H1 (cell line): ENCODE results near the gene FNDC3A. TPM values are rescaled to one million over a fixed set of nuclear protein-coding genes. Genes with fewer than 3 reads are reported as not detected.

Experiments used
- CTCF ChIA-PET: fragments of 300-600 bp; sonication (Branson Sonifier 250); formaldehyde crosslinking; loops from one replicate; lab custom pipeline; 2021; ENCODE audit not compliant: partially characterized antibody; lab: Charles Lee
- POLR2A ChIA-PET: fragments of 300-600 bp; sonication (Branson Sonifier 250); formaldehyde crosslinking; loops from one replicate; lab custom pipeline; 2021; ENCODE audit warnings: inconsistent platforms; ENCODE audit not compliant: partially characterized antibody; lab: Charles Lee
- DNase-seq, 2 experiments: peaks; one replicate each; pipeline versions ENCODE4 v3.0.0 to v3.0.0-alpha.2; 2010 to 2022; ENCODE audit warnings: low spot score in 2 of 2, low read depth in 1 of 2, mixed read lengths in 1 of 2
- FAIRE-seq: peaks from 2 replicates; lab custom pipeline; 2011; peaks lifted over from hg19 to GRCh38; lab: Jason Lieb, UNC
- H2AFZ ChIP-seq: 2 replicates; pipeline ENCODE4 v1.8.1; 2012; ENCODE audit warnings: low read length, inconsistent platforms
- H2AK5ac ChIP-seq: 2 replicates; pipeline ENCODE4 v1.6.1; 2013; ENCODE audit warnings: low read depth, low read length
- H2BK120ac ChIP-seq: replicated peaks from 2 replicates; pipeline ENCODE3; 2013; ENCODE audit warnings: low read depth, low read length, inconsistent platforms
- H2BK12ac ChIP-seq: 2 replicates; pipeline ENCODE4 v1.6.1; 2013; ENCODE audit warnings: low read depth, low read length
- H2BK15ac ChIP-seq: 2 replicates; pipeline ENCODE4 v1.6.1; 2013; ENCODE audit warnings: low read length
- H2BK20ac ChIP-seq: 2 replicates; pipeline ENCODE4 v1.6.1; 2013; ENCODE audit warnings: low read length
- H2BK5ac ChIP-seq: 2 replicates; pipeline ENCODE4 v1.6.1; 2013; ENCODE audit warnings: low read depth, low read length
- H3K14ac ChIP-seq: 2 replicates; pipeline ENCODE4 v1.6.1; 2013; ENCODE audit warnings: inconsistent platforms; ENCODE audit not compliant: insufficient read length
- H3K18ac ChIP-seq: 2 replicates; pipeline ENCODE4 v1.6.1; 2013; ENCODE audit warnings: low read length; ENCODE audit errors: extremely low read depth
- H3K23ac ChIP-seq: 2 replicates; pipeline ENCODE4 v1.6.1; 2013; ENCODE audit warnings: inconsistent platforms; ENCODE audit not compliant: insufficient read length
- H3K23me2 ChIP-seq: 2 replicates; pipeline ENCODE4 v1.6.1; 2013; ENCODE audit warnings: low read depth, low read length
- H3K27ac ChIP-seq: 2 replicates; pipeline ENCODE4 v1.6.1; 2011; ENCODE audit warnings: low read depth, low read length, inconsistent platforms
- H3K27me3 ChIP-seq, 4 experiments: replicated peaks in 1 of 4; 1 replicate in 1 of 4; 2 replicates in 3 of 4; pipeline versions ENCODE4 v1.6.1 to v1.8.1; 2011 to 2013; ENCODE audit warnings: low read length in 3 of 4, mild to moderate bottlenecking in 3 of 4, inconsistent platforms in 2 of 4, mixed read lengths in 2 of 4, moderate library complexity in 1 of 4; ENCODE audit not compliant: control insufficient read depth in 3 of 4, insufficient read depth in 3 of 4; ENCODE audit errors: extremely low read depth in 1 of 4
- H3K36me3 ChIP-seq, 4 experiments: 2 replicates each; pipeline versions ENCODE4 v1.6.1 to v1.8.1; 2011 to 2013; ENCODE audit warnings: mild to moderate bottlenecking in 4 of 4, low read length in 3 of 4, moderate library complexity in 2 of 4, control low read depth in 1 of 4, inconsistent platforms in 1 of 4; ENCODE audit not compliant: insufficient read depth in 4 of 4, control insufficient read depth in 2 of 4
- H3K4ac ChIP-seq: replicated peaks from 2 replicates; pipeline ENCODE3; 2013; ENCODE audit warnings: low read length, low read depth, mixed read lengths, inconsistent platforms; ENCODE audit not compliant: insufficient read length
- H3K4me1 ChIP-seq, 4 experiments: replicated peaks in 1 of 4; 1 replicate in 1 of 4; 2 replicates in 3 of 4; pipeline versions ENCODE4 v1.6.1 to v1.8.1; 2011 to 2013; ENCODE audit warnings: low read length in 3 of 4, inconsistent platforms in 2 of 4, mixed read lengths in 1 of 4; ENCODE audit not compliant: insufficient read depth in 4 of 4, control insufficient read depth in 3 of 4
- H3K4me2 ChIP-seq, 2 experiments: 2 replicates each; pipeline versions ENCODE4 v1.6.1 to v1.8.1; 2011 to 2013; ENCODE audit warnings: low read depth in 2 of 2, low read length in 2 of 2, control low read depth in 1 of 2, inconsistent platforms in 1 of 2, mild to moderate bottlenecking in 1 of 2; ENCODE audit not compliant: insufficient read depth in 1 of 2
- H3K4me3 ChIP-seq, 4 experiments: fragments of 200-600, 300-600 bp in 1 of 4; sonication (generic), shearing (Covaris generic), sonication (Bioruptor Twin) in 1 of 4; 2 replicates each; pipeline versions ENCODE4 v1.5.1 to v1.8.1; 2011 to 2016; ENCODE audit warnings: low read length in 4 of 4, low read depth in 3 of 4, control low read depth in 2 of 4, inconsistent platforms in 2 of 4, mild to moderate bottlenecking in 2 of 4, mixed read lengths in 1 of 4, moderate library complexity in 1 of 4; ENCODE audit not compliant: insufficient read depth in 2 of 4; ENCODE audit errors: extremely low read depth in 1 of 4
- H3K56ac ChIP-seq: replicated peaks from 2 replicates; pipeline ENCODE3; 2013; ENCODE audit warnings: low read depth, mild to moderate bottlenecking, mixed read lengths, low read length, inconsistent platforms; ENCODE audit not compliant: insufficient read length
- H3K79me1 ChIP-seq: 2 replicates; pipeline ENCODE4 v1.6.1; 2013; ENCODE audit warnings: low read depth, low read length, control low read depth
- H3K79me2 ChIP-seq, 2 experiments: 2 replicates each; pipeline versions ENCODE4 v1.6.1 to v1.8.1; 2012 to 2013; ENCODE audit warnings: low read length in 2 of 2, mild to moderate bottlenecking in 2 of 2, inconsistent platforms in 1 of 2; ENCODE audit not compliant: insufficient read depth in 2 of 2, control insufficient read depth in 1 of 2
- H3K9ac ChIP-seq, 4 experiments: replicated peaks in 1 of 4; 1 replicate in 1 of 4; 2 replicates in 3 of 4; pipeline versions ENCODE4 v1.6.1 to v1.8.1; 2011 to 2013; ENCODE audit warnings: low read depth in 3 of 4, low read length in 3 of 4, control low read depth in 2 of 4, mild to moderate bottlenecking in 2 of 4, moderate library complexity in 2 of 4, inconsistent platforms in 1 of 4; ENCODE audit errors: extremely low read depth in 1 of 4
- H3K9me3 ChIP-seq, 2 experiments: 2 replicates each; pipeline versions ENCODE4 v1.6.1 to v1.8.1; 2012 to 2013; ENCODE audit warnings: mild to moderate bottlenecking in 2 of 2, moderate library complexity in 2 of 2, control low read depth in 1 of 2, inconsistent platforms in 1 of 2, low read depth in 1 of 2, low read length in 1 of 2, mixed read lengths in 1 of 2; ENCODE audit not compliant: insufficient read depth in 2 of 2
- H4K20me1 ChIP-seq, 2 experiments: replicated peaks in 1 of 2; 2 replicates each; pipeline versions ENCODE3 to v1.8.1; 2011 to 2013; ENCODE audit warnings: inconsistent platforms in 2 of 2, low read length in 2 of 2, mild to moderate bottlenecking in 1 of 2; ENCODE audit not compliant: insufficient read depth in 2 of 2, control insufficient read depth in 1 of 2
- H4K5ac ChIP-seq: 2 replicates; pipeline ENCODE4 v1.6.1; 2013; ENCODE audit warnings: low read length, low read depth, mixed read lengths, inconsistent platforms; ENCODE audit not compliant: insufficient read length
- H4K8ac ChIP-seq: 2 replicates; pipeline ENCODE4 v1.8.0; 2013; ENCODE audit warnings: mild to moderate bottlenecking, moderate library complexity, low read length, inconsistent platforms; ENCODE audit not compliant: insufficient read depth; ENCODE audit errors: extremely low read depth
- H4K91ac ChIP-seq: replicated peaks from 2 replicates; pipeline ENCODE3; 2013; ENCODE audit warnings: low read length, mixed read lengths, inconsistent platforms; ENCODE audit not compliant: insufficient read length
- ASH2L ChIP-seq: fragments of 200-600, 300-600 bp; sonication (generic); IDR thresholded peaks from one replicate; pipeline ENCODE4 v1.7.1; 2017; ENCODE audit warnings: low read length
- BCL11A ChIP-seq, 2 experiments: IDR thresholded peaks; one replicate each; pipeline ENCODE4 v1.6.1; 2011; ENCODE audit warnings: low read depth in 2 of 2, low read length in 2 of 2, mild to moderate bottlenecking in 2 of 2
- EGR1 ChIP-seq: IDR thresholded peaks from 2 replicates; pipeline ENCODE4 v1.6.1; 2011; ENCODE audit warnings: low read depth, low read length, borderline replicate concordance
- EP300 ChIP-seq, 2 experiments: IDR thresholded peaks; 1 replicate in 1 of 2; 2 replicates in 1 of 2; pipeline ENCODE4 v1.6.1; 2011 to 2012; ENCODE audit warnings: low read depth in 2 of 2, low read length in 2 of 2, mild to moderate bottlenecking in 2 of 2, borderline replicate concordance in 1 of 2, inconsistent platforms in 1 of 2, moderate library complexity in 1 of 2
- JUND ChIP-seq: IDR thresholded peaks from 2 replicates; pipeline ENCODE4 v1.6.1; 2011; ENCODE audit warnings: mild to moderate bottlenecking, improper control_type of control experiment, low read length
- MAFK ChIP-seq: IDR thresholded peaks from 2 replicates; pipeline ENCODE4 v1.6.1; 2012; ENCODE audit warnings: low read depth, mild to moderate bottlenecking, improper control_type of control experiment, low read length
- MAX ChIP-seq: IDR thresholded peaks from 2 replicates; pipeline ENCODE4 v1.6.1; 2012; ENCODE audit warnings: inconsistent platforms
- NANOG ChIP-seq: IDR thresholded peaks from 2 replicates; pipeline ENCODE4 v1.6.1; 2011; ENCODE audit warnings: low read length, low read depth, mild to moderate bottlenecking, inconsistent platforms; ENCODE audit not compliant: insufficient read depth, poor library complexity, severe bottlenecking
- RAD21 ChIP-seq, 2 experiments: IDR thresholded peaks in 1 of 2; conservative IDR thresholded peaks in 1 of 2; 2 replicates each; pipeline ENCODE4 v1.6.1; 2011; ENCODE audit warnings: low read depth in 2 of 2, low read length in 2 of 2, improper control_type of control experiment in 1 of 2, inconsistent platforms in 1 of 2, mild to moderate bottlenecking in 1 of 2, moderate library complexity in 1 of 2
- WGBS, 2 experiments: shearing (Covaris generic) in 1 of 2; methylation state at CpG; one replicate each; pipeline versions ENCODE4 v1.1.6 to v1.1.7; 2013 to 2015; ENCODE audit warnings: low lambda C conversion rate in 2 of 2, mixed read lengths in 2 of 2, inconsistent platforms in 1 of 2, low coverage in 1 of 2, missing lambda C conversion rate in 1 of 2; ENCODE audit not compliant: insufficient replicate concordance in 2 of 2, insufficient coverage in 1 of 2, insufficient read length in 1 of 2; ENCODE audit errors: extremely low coverage in 1 of 2, missing lambda C conversion rate in 1 of 2; 5-methylcytosine and 5-hydroxymethylcytosine counted together
- polyA plus RNA-seq, 7 experiments: library from polyadenylated mRNA; depleted of rRNA in 3 of 7; stranded (reverse) in 5 of 7; unstranded in 2 of 7; fragments of >200 nt in 5 of 7; fragments of 200-250 nt in 2 of 7; gene quantifications; 1 replicate in 5 of 7; 2 replicates in 1 of 7; 4 replicates in 1 of 7; pipeline versions ENCODE4 v1.2.1 to v1.2.3, GENCODE V29; 2011 to 2013; ENCODE audit warnings: missing spikeins in 2 of 7, mixed read lengths in 2 of 7
- total RNA-seq: library from RNA; stranded (reverse); fragmentation: NEBNext Ultra II Directional; extraction: Animal tissue kit (Norgen Biotek cat#: 25700); gene quantifications from 2 replicates; pipeline ENCODE4 v1.2.1, GENCODE V29; 2021

Gene FNDC3A
- total and polyA plus RNA-seq, 2 of the 8 experiments (the other 6 are each of a cell fraction or from before 2014, with no cell fraction given) = 14.6 to 26.0 TPM

GRCh38 chr13:49042476-49042875, 66.8 kb downstream of the FNDC3A start:
- Histone ChIP-seq H4K5ac (no peak overlapping the region), H3K4me1 (no peaks in the 10 kb centered on the region), H2BK15ac (no peak overlapping the region), H4K8ac (no peak overlapping the region), H2AFZ (no peak overlapping the region), H3K23me2 (no peaks in the 10 kb centered on the region), H2BK12ac (no peak overlapping the region), H3K18ac (no peak overlapping the region), H3K79me2 (no peaks in the 10 kb centered on the region), H2BK120ac (no peak overlapping the region), H3K9me3 (no peaks in the 10 kb centered on the region), H3K36me3 (no peaks in the 10 kb centered on the region), H3K14ac (no peak overlapping the region), H3K27me3 (no peaks in the 10 kb centered on the region), H4K91ac (no peak overlapping the region), H3K4ac (no peak overlapping the region), H2BK20ac (no peak overlapping the region), H3K4me2 (no peak overlapping the region), H3K9ac (no peak overlapping the region), H2AK5ac (no peak overlapping the region), H3K23ac (no peak overlapping the region), H4K20me1 (no peaks in the 10 kb centered on the region), H3K4me3 (no peak overlapping the region), H2BK5ac (no peak overlapping the region), H3K79me1 (no peaks in the 10 kb centered on the region), H3K56ac (no peak overlapping the region), H3K27ac (no peak overlapping the region)
- ChIA-PET CTCF (interaction anchor here (0.7 to 1.2 kb wide), 2 partner anchors 9 to 152 kb away, joined by 3 to 4 read pairs; no protein-coding TSS in a partner anchor), POLR2A (interaction anchor here (0.6 kb wide), 1 partner anchor 76 kb away, joined by 4 read pairs; no protein-coding TSS in a partner anchor)
- FAIRE-seq (no peak), DNase-seq (no peak)
- 96% methylated on average over 2 of the region's 2 CpGs; no CpG with 5 or more reads in 1 of the 2 experiments for WGBS, 2 experiments
- TF ChIP-seq MAFK = no peak
- no peak for TF ChIP-seq BCL11A (IDR thresholded peaks at IDR 0.05; ENCODE audit: low read depth in 2 of 2, low read length in 2 of 2)
- TF ChIP-seq RAD21 (IDR thresholded peaks at IDR 0.05 in 1 of 2, conservative IDR thresholded peaks at IDR 0.05 in 1 of 2; ENCODE audit: low read depth in 2 of 2, low read length in 2 of 2) = no peak
- no peak for TF ChIP-seq JUND
- TF ChIP-seq EGR1 = no peak
- TF ChIP-seq EP300 (IDR thresholded peaks at IDR 0.05; ENCODE audit: borderline replicate concordance in 1 of 2, low read depth in 2 of 2, low read length in 2 of 2) = no peak
- TF ChIP-seq ASH2L = no peak
- TF ChIP-seq NANOG = no peak
- no peak for TF ChIP-seq MAX
